Muscle layer of colon (tissue), 2 donors: ENCODE results near the gene EVL.
A peak's percentile ranks its signal among the peaks of the same experiment; 100 is the strongest.
"Not testable (repeated sequence)": the region's sequence is repeated elsewhere in the genome, so short reads cannot be mapped to it uniquely, and the experiment has no call there.

Experiments used
- H3K27ac ChIP-seq: one replicate; pipeline ENCODE4 v1.7.0; 2013; ENCODE audit warnings: low read depth, mild to moderate bottlenecking, low read length, moderate library complexity
- H3K27me3 ChIP-seq, 2 donors: one replicate each; pipeline ENCODE4 v1.7.0; 2013; ENCODE audit warnings: low read length in 2 of 2, mild to moderate bottlenecking in 2 of 2; ENCODE audit not compliant: insufficient read depth in 2 of 2, control insufficient read depth in 1 of 2
- H3K36me3 ChIP-seq: one replicate; pipeline ENCODE4 v1.7.0; 2013; ENCODE audit warnings: mild to moderate bottlenecking, low read length; ENCODE audit not compliant: insufficient read depth
- H3K4me1 ChIP-seq: one replicate; pipeline ENCODE4 v1.7.0; 2013; ENCODE audit warnings: mild to moderate bottlenecking, low read length; ENCODE audit not compliant: insufficient read depth
- H3K4me3 ChIP-seq, 2 donors: one replicate each; pipeline ENCODE4 v1.7.0; 2013; ENCODE audit warnings: low read length in 2 of 2, low read depth in 1 of 2, mild to moderate bottlenecking in 1 of 2, moderate library complexity in 1 of 2
- H3K9ac ChIP-seq: one replicate; pipeline ENCODE4 v1.7.0; 2013; ENCODE audit warnings: low read length
- H3K9me3 ChIP-seq: one replicate; pipeline ENCODE4 v1.7.0; 2013; ENCODE audit warnings: mild to moderate bottlenecking, low read length
- donor health status: abdominal sarcoma.
- donor health status: Adenocarcinoma of cecum.

Gene EVL

DNA sequence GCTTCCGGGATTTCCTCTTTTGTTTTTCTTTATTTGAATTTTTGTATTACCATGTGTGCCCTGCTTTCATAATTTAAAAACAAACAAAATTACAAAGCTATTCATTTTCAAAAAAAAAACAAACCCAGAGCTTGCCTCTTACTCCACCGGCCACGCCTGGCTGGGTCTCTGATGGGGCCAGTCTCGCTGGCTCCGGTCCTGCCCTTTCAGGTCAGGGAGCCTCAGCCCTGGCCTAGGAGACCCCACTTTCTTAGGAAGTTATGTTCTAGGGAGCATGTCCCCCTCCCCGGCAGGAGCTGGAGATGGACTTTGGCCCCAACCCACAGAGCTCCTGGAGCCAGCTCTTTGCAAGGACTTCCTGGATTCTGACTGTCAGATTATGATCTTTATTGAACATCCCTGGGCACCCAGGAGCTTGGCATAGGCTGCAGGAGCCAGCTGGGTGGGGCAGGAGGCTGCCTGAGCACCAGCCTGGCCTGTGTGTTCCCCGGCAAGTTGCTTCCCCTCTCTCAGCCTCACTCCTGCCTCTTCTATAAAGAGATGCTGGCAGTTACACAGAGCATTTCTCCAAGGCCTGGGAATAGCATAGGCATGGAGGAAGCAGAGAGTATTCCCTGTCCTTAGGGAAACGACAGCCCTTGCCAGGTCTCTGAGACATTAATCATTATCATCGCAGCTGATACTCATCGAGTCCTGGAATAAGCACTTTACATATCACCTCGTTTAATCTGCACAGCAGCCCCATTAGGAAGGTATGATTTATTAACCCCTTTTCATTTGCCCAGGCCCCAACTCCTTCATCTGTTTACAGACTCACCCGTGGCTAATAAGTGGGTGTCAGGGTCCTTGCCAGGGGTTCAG lies 90.8 kb downstream of the EVL start:
- H3K9ac ChIP-seq, result no peak overlapping the region
- peaks cover 7 to 41% of the 10 kb centered on the region in 2 donors for H3K27me3 ChIP-seq
- no peak overlapping the region for H3K4me3 ChIP-seq
- H3K27ac ChIP-seq, result no peak overlapping the region
- no peaks in the 10 kb centered on the region for H3K9me3 ChIP-seq
- no peaks in the 10 kb centered on the region for H3K4me1 ChIP-seq
- H3K36me3 ChIP-seq, result no peaks in the 10 kb centered on the region

DNA sequence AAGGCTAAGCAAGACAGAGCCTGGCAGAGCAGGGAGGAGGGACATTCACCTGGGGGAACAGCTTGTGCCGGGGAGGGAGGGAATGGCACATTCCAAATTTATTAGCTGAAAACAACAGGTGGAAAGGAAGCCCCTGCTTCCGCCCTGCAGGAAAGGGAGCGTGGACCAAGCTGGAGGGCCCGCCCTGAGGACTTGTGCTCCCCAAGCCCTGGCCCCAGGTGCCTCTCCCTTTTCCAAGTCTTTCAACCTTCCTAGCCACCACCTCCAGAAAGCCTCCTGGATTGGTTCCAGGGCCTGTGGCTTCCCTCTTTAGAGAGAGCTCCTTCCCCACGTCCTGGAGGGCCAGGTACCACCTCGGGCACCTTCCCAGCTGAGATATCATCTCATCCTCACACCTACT lies 91.6 kb downstream of the EVL start:
- Histone ChIP-seq H3K27me3 (peaks cover 7 to 40% of the 10 kb centered on the region in 2 donors), H3K4me1 (no peaks in the 10 kb centered on the region), H3K9me3 (no peaks in the 10 kb centered on the region), H3K36me3 (no peaks in the 10 kb centered on the region), H3K27ac (no peak overlapping the region), H3K4me3 (no peak overlapping the region), H3K9ac (no peak overlapping the region)

DNA sequence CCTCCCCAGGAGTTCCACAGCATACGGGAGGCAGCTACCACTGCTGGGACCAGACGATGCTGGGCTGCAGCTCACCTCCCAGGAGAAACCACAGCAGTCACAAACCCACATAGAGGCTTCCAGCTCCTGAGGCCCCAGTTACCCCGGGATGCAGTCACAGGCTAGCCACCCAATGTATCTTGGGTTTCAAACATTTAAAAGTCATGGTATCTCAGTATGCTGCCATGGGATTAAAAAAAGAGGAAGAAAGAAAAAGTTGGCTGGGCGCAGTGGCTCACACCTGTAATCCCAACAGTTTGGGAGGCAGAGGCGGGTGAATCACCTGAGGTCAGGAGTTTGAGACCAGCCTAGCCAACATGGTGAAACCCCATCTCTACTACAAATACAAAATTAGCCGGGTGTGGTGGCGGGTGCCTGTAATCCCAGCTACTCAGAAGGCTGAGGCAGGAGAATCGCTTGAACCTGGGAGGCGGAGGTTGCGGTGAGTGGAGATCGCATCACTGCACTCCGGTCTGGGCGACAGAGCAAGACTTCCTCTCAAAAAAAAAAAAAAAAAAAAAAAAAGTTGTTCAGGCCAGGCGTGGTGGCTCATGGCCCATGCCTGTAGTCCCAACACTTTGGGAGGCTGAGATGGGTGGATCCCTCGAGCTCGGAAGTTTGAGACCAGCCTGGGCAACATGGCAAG lies 92.5 kb downstream of the EVL start:
- H3K27me3 ChIP-seq, result peaks cover 7 to 40% of the 10 kb centered on the region in 2 donors
- not testable (repeated sequence) for H3K9me3 ChIP-seq, H3K9ac ChIP-seq, H3K27ac ChIP-seq, H3K36me3 ChIP-seq, H3K4me1 ChIP-seq, H3K4me3 ChIP-seq

DNA sequence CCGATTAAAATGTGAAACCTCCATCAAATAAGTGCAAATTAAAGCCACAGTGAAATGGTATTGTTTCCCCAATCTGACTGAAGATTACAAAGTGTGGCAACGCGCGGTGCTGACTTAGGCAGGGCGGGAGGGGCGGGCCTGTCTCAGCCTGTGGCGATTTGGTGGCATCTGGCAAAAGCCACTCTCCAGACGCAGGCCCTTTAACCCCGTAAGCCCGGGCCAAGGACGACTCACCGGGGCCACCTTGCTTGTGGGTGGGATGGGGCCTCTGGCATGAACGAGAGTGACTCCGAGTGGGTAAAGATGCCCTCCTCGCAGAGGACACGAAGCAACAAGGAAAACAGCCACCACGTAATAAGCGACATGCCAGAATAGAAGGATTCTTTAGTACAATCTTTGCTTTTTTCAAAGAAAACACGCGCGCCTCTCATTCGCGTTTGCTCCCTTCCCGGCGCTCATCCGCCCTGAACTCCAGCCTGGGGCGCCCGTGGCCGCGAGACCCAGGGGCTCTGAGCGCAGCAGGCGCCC lies 93.4 kb downstream of the EVL start:
- H3K27ac ChIP-seq, result no peak overlapping the region
- no peaks in the 10 kb centered on the region for H3K4me1 ChIP-seq
- H3K27me3 ChIP-seq, result peaks cover 7 to 40% of the 10 kb centered on the region in 2 donors
- H3K4me3 ChIP-seq, result no peak overlapping the region
- H3K9ac ChIP-seq, result no peak overlapping the region
- H3K36me3 ChIP-seq, result no peaks in the 10 kb centered on the region
- no peaks in the 10 kb centered on the region for H3K9me3 ChIP-seq

DNA sequence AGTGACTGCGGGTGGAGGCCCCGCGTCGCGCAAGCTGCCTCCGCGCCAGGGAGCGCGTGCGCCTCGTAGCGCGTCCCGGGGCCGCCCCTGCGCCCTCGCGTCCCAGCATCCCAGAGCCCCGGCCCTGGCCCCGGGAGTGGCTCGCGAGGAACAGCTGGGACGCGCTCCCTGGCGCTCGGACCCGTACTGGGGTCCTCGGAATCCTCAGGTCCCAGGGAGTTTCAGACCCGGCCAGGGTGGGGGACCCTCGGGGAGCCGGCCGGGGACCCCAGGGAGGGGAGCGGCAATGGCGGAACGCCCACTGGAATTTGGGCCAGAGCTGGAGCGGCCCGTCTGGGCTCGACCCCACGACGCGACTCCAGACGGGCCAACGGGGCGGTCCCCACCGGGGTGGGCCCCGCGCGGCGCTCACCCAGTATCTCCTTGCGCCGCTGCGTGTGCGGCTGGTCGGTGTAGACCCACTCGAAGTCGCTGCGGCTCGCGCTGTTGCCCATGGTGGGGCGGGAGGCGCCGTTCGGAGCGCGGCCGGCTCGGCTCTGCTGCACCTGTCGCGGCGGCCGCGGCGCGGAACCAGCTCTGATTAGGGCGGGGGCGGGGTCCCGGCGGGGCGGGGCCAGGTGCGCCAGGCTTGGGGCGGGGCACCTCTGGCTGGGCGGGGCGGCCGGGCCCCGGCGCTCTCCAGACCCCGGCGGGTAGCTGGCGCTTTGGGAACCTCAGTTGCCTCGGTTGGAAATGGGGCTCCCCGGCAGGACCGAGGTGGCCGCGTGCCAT lies 94.1 kb downstream of the EVL start, which contains the start of gene DEGS2:
DEGS2 (minus strand) TSS at position 552 of the 771 bp plus-strand sequence; CDS start at position 494, 58 bp downstream.
- Histone ChIP-seq H3K9ac (no peak within 1 kb of the TSS), H3K9me3 (no peaks in the 10 kb centered on the region), H3K4me1 (no peaks in the 10 kb centered on the region), H3K36me3 (no peaks in the 10 kb centered on the region), H3K27me3 (peaks cover 7 to 40% of the 10 kb centered on the region in 2 donors), H3K27ac (no peak within 1 kb of the TSS), H3K4me3 (no peak within 1 kb of the TSS)

DNA sequence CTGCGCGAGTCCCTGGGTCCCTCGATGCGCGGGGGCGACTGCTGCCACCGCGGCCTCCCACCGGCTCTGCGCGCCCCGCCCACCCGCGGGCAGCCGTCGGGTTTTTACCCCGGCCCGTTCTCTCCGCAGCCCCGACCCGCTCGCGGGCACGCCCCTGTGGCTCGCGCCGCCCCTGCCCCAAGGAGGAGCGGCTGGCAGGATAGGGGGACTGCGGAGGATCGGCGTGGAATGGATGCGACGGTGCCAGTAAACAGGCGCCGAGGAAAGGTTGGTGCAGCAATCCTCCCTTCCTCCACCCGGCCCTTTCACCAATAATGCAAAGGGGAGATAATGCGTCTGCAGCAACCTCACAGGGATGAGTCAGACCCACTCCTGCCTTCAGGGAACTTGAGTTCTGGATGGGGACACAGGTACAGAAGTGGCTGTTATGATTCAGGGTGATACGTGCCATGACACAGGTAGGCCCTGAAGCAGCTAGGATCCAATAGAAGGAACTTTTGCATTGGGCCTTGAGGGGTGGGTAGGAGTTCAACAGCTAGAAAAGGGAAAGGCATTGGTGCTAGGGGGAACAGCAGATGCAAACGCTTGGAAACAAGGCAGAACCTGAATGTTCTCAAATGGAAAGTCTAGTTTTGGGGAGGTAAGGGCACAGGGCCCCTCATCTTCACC lies 94.8 kb downstream of the EVL start:
- H3K4me1 ChIP-seq, result no peaks in the 10 kb centered on the region
- no peak overlapping the region for H3K27ac ChIP-seq
- peaks cover 7 to 36% of the 10 kb centered on the region in 2 donors for H3K27me3 ChIP-seq
- H3K4me3 ChIP-seq, result no peak overlapping the region
- no peaks in the 10 kb centered on the region for H3K36me3 ChIP-seq
- H3K9ac ChIP-seq, result no peak overlapping the region
- no peaks in the 10 kb centered on the region for H3K9me3 ChIP-seq

DNA sequence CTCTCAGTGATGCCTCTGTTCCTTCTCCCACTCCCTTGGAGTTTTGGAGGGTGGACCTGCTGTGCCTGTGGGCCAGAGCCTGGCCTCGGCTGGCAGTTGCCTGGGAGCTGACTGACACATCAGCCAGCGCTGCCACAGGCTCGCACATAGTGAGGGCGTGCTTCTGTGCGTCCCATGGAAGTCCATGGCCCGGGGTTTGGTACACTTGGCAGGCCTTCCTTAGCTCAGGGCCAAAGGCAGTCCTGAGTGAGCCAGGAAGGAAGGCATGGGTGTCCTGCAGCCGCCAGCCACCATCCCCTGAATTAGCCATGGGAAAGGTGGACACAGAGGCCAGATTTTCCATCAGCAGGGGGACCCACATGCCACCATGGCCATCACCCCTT lies 95.3 kb downstream of the EVL start:
- no peak overlapping the region for H3K4me3 ChIP-seq
- no peak overlapping the region for H3K27ac ChIP-seq
- no peaks in the 10 kb centered on the region for H3K4me1 ChIP-seq
- peaks cover 7 to 41% of the 10 kb centered on the region in 2 donors for H3K27me3 ChIP-seq
- H3K36me3 ChIP-seq, result no peaks in the 10 kb centered on the region
- no peak overlapping the region for H3K9ac ChIP-seq
- no peaks in the 10 kb centered on the region for H3K9me3 ChIP-seq

DNA sequence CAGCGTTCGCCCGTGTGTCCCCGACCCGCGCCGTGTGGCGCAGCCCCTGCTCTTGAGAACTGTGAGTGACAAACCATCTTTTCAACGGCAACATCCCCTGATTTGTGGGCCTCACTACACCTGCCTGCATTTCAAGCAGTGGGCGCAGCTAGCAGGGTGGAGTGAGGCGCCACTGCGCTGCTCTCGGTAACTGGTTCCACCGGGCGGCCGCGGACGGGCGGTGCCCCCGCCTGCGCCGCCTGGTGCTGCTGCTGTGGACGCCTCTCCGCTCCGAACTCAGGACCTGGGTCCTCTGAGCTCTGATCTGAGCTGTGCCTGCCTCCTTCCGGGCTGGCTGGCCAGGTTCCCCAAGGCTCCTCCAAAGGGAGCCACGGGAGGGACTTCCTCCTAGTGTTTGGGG lies 100.2 kb downstream of the EVL start:
- H3K27me3 ChIP-seq, result peaks cover under 1 to 24% of the 10 kb centered on the region in 2 donors
- H3K4me3 ChIP-seq, result no peak overlapping the region
- H3K36me3 ChIP-seq, result no peaks in the 10 kb centered on the region
- no peak overlapping the region for H3K27ac ChIP-seq
- peaks cover 7% of the 10 kb centered on the region for H3K4me1 ChIP-seq
- no peak overlapping the region for H3K9ac ChIP-seq
- H3K9me3 ChIP-seq, result no peaks in the 10 kb centered on the region

DNA sequence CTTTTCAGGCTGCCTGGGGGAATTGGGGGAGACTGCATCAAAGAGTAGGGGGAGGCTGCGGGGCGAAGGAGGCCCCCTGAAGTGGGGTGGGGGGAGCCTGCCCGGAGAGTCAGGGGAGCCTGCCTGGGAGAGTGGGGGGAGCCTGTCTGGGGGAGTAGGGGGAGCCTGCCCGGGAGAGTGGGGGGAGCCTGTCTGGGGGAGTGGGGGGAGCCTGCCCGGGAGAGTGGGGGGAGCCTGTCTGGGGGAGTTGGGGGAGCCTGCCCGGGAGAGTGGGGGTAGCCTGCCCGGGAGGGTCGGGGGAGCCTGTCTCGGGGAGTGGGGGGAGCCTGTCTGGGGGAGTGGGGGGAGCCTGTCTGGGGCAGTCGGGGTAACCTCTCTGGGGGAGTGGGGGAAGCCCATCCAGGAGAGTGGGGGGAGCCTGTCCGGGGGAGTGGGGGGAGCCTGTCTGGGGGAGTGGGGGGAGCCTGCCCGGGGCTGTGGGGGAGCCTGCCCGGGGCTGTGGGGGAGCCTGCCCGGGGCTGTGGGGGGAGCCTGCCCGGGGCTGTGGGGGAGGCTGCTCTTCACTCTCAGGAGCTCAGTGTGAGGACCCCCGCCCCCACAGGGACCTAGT lies 100.7 kb downstream of the EVL start:
- Histone ChIP-seq H3K36me3 (no peaks in the 10 kb centered on the region), H3K27ac (no peak overlapping the region), H3K4me1 (peaks cover 7% of the 10 kb centered on the region), H3K9me3 (no peaks in the 10 kb centered on the region), H3K4me3 (peak overlapping the region in 1 of 2 donors; percentile 43), H3K27me3 (peaks cover 0 to 19% of the 10 kb centered on the region in 2 donors), H3K9ac (no peak overlapping the region)

DNA sequence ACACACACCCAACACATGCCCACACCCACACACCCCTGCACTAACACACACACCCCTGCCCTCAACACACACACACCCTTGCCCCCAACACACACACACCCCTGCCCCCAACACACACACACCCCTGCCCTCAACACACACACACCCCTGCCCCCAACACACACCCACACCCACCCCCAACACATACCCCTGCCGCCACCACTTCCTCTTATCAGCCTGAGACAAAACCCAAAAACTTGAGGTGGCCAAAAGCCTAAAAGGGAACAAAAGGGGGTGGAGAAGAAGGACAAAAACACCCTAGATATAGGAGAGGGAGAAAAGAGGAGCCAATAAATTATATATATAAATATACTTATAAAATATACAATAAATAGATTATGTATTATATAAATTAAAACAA lies 103.3 kb downstream of the EVL start:
- Histone ChIP-seq H3K27me3 (peaks cover 0 to 14% of the 10 kb centered on the region in 2 donors), H3K4me3 (no peak overlapping the region), H3K4me1 (peaks cover 7% of the 10 kb centered on the region), H3K9ac (no peak overlapping the region), H3K9me3 (no peaks in the 10 kb centered on the region), H3K27ac (no peak overlapping the region), H3K36me3 (no peaks in the 10 kb centered on the region)
